GM23338 (cell line): ENCODE measurements around the gene SNX8. TPM values are rescaled to one million over a fixed set of nuclear protein-coding genes. Genes with fewer than 3 reads are reported as not detected.
"Not testable (repeated sequence)": the region's sequence is repeated elsewhere in the genome, so short reads cannot be mapped to it uniquely, and the experiment has no call there.

Experiments
- ATAC-seq: fragments of 200-7000 bp; cut with Tn5 transposase; 3 replicates; pipeline ENCODE4 v1.9.1; 2020
- DNase-seq: peaks from one replicate; pipeline ENCODE4 v3.0.0-alpha.2; 2015; ENCODE audit warnings: low spot score
- H2AFZ ChIP-seq: fragments of 200-600 bp; sonication (generic); 2 replicates; pipeline ENCODE4 v1.8.0; 2016; ENCODE audit warnings: antibody characterized with exemption, mild to moderate bottlenecking, moderate library complexity
- H3F3A ChIP-seq: fragments of 200-600 bp; sonication (generic); replicated peaks from 2 replicates; pipeline ENCODE4 v1.8.0; 2017; ENCODE audit warnings: antibody characterized with exemption, mixed run types, low read depth
- H3K27ac ChIP-seq: fragments of 200-600 bp; sonication (generic); 2 replicates; pipeline ENCODE4 v1.6.1; 2016; ENCODE audit warnings: low read depth
- H3K27me3 ChIP-seq: fragments of 200-600 bp; sonication (generic); 2 replicates; pipeline ENCODE4 v1.8.0; 2016; ENCODE audit warnings: mild to moderate bottlenecking, mixed run types, moderate library complexity; ENCODE audit not compliant: insufficient read depth
- H3K36me3 ChIP-seq: fragments of 200-600 bp; sonication (generic); 2 replicates; pipeline ENCODE4 v1.8.0; 2016; ENCODE audit warnings: mild to moderate bottlenecking; ENCODE audit not compliant: insufficient read depth
- H3K4me1 ChIP-seq: fragments of 200-600 bp; sonication (generic); 2 replicates; pipeline ENCODE4 v1.8.0; 2016; ENCODE audit warnings: mild to moderate bottlenecking, moderate library complexity; ENCODE audit not compliant: insufficient read depth
- H3K4me2 ChIP-seq: fragments of 200-600 bp; sonication (generic); 2 replicates; pipeline ENCODE4 v1.7.1; 2017; ENCODE audit warnings: mixed run types
- H3K4me3 ChIP-seq: fragments of 200-600 bp; sonication (generic); 2 replicates; pipeline ENCODE4 v1.6.1; 2016; ENCODE audit warnings: mixed run types
- H3K79me2 ChIP-seq: fragments of 200-600 bp; sonication (generic); replicated peaks from 2 replicates; pipeline ENCODE4 v1.8.0; 2017; ENCODE audit warnings: mild to moderate bottlenecking; ENCODE audit not compliant: insufficient read depth
- H3K9me2 ChIP-seq: fragments of 200-600 bp; sonication (generic); 2 replicates; pipeline ENCODE4 v1.8.0; 2017; ENCODE audit not compliant: insufficient read depth
- H4K20me1 ChIP-seq: fragments of 200-600 bp; sonication (generic); replicated peaks from 2 replicates; pipeline ENCODE4 v1.8.0; 2017; ENCODE audit warnings: mild to moderate bottlenecking; ENCODE audit not compliant: insufficient read depth
- H3K27ac Mint-ChIP-seq: 2 replicates; pipeline ENCODE4 v1.8.0; 2020; ENCODE audit warnings: inconsistent platforms, mild to moderate bottlenecking, moderate library complexity, mixed read lengths
- H3K27me3 Mint-ChIP-seq: 3 replicates; pipeline ENCODE4 v1.8.0; 2022; ENCODE audit warnings: low read depth, mild to moderate bottlenecking, moderate library complexity, mixed read lengths, inconsistent platforms; ENCODE audit not compliant: insufficient read depth, poor library complexity
- H3K36me3 Mint-ChIP-seq: 3 replicates; pipeline ENCODE4 v1.8.0; 2021; ENCODE audit warnings: low read depth, mild to moderate bottlenecking, inconsistent platforms, moderate library complexity, mixed read lengths
- H3K4me1 Mint-ChIP-seq: 3 replicates; pipeline ENCODE4 v1.8.0; 2020; ENCODE audit warnings: mild to moderate bottlenecking, inconsistent platforms, mixed read lengths
- H3K4me3 Mint-ChIP-seq: 3 replicates; pipeline ENCODE4 v1.8.0; 2021; ENCODE audit warnings: moderate library complexity, mild to moderate bottlenecking, inconsistent platforms, mixed read lengths
- H3K9me3 Mint-ChIP-seq: 3 replicates; pipeline ENCODE4 v1.8.0; 2020; ENCODE audit warnings: moderate library complexity, mild to moderate bottlenecking, inconsistent platforms, mixed read lengths
- CREB1 ChIP-seq: fragments of 250-450 bp; sonication (Bioruptor Pico); IDR thresholded peaks from 2 replicates; pipeline ENCODE4 v1.5.0; 2020; ENCODE audit warnings: low read depth, mild to moderate bottlenecking, moderate library complexity
- EZH2phosphoT487 ChIP-seq: fragments of 200-600 bp; sonication (generic); IDR thresholded peaks from one replicate; pipeline ENCODE4 v1.8.1; 2018; ENCODE audit warnings: antibody characterized with exemption; ENCODE audit not compliant: unreplicated experiment
- NANOG ChIP-seq: IDR thresholded peaks from 2 replicates; pipeline ENCODE4 v1.6.1; 2016; ENCODE audit warnings: antibody characterized with exemption, borderline replicate concordance
- STAT1 ChIP-seq: IDR thresholded peaks from one replicate; pipeline ENCODE4 v1.6.1; 2016; ENCODE audit warnings: antibody characterized with exemption; ENCODE audit not compliant: unreplicated experiment
- polyA plus RNA-seq: library from polyadenylated mRNA; unstranded; fragments of >200 nt; fragmentation: Nextera tagmentation; extraction: Ambion mirVana; gene quantifications from 2 replicates; pipeline ENCODE4 v1.2.1, GENCODE V29; 2016
- total RNA-seq: library from RNA; depleted of rRNA; stranded (reverse); fragments of >200 nt; shearing (Covaris generic); gene quantifications from 2 replicates; pipeline ENCODE4 v1.2.3, GENCODE V29; 2014
- TF ChIP-seq, protein P1 (sequence below): IDR thresholded peaks from 2 replicates; pipeline ENCODE4 v1.6.1; 2016; ENCODE audit warnings: antibody characterized with exemption
- TF ChIP-seq, protein P2 (sequence below), 2 experiments: fragments of 200-600 bp in 1 of 2; sonication (generic) in 1 of 2; conservative IDR thresholded peaks; 2 replicates each; pipeline versions ENCODE4 v1.5.1 to v1.6.1; 2016 to 2017; ENCODE audit warnings: antibody characterized with exemption in 2 of 2, low read depth in 2 of 2, mild to moderate bottlenecking in 2 of 2, moderate library complexity in 1 of 2

SNX8 gene
- total and polyA plus RNA-seq, 2 experiments from 2014 or later, result 44.3 to 50.9 TPM

DNA sequence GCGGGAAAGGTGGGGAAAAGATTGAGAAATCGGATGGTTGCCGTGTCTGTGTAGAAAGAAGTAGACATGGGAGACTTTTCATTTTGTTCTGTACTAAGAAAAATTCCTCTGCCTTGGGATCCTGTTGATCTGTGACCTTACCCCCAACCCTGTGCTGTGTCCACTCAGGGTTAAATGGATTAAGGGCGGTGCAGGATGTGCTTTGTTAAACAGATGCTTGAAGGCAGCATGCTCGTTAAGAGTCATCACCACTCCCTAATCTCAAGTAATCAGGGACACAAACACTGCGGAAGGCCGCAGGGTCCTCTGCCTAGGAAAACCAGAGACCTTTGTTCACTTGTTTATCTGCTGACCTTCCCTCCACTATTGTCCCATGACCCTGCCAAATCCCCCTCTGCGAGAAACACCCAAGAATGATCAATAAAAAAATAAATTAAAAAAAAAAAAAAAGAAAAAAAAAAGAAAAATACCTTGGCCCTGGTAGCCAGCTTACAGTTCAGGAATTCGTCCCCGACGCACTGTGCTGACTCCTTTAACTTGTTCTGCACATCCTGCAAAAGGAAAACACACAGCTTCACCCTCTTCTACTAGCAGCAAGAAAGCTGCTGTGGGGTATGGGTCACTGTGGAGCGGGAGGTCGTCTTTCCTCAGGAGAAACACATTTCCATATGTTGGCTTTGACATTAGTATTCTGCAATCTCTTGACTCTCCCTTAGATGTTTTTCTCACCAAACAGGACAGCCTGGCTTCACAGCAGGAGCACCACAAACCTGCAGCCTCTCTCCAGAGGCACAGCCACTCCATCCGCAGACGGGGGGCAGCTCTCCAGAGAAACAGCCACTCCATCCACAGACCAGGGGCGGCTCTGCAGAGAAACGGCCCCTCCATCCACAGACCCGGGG is 44.9 kb downstream of the SNX8 start:
- not testable (repeated sequence) for H3K27me3 Mint-ChIP-seq, H3K79me2 ChIP-seq, H3F3A ChIP-seq, H4K20me1 ChIP-seq, DNase-seq, H3K4me1 Mint-ChIP-seq, H3K27me3 ChIP-seq, H3K9me2 ChIP-seq, H2AFZ ChIP-seq, H3K36me3 ChIP-seq, H3K4me3 ChIP-seq
- peak overlapping the region; percentile 48; the same call in 1 of the 3 replicates for H3K4me3 Mint-ChIP-seq
- Histone ChIP-seq H3K4me1 (peaks cover 14% of the 10 kb centered on the region; the same call in 1 of the 2 replicates), H3K4me2 (peak overlapping the region; percentile 57), H3K27ac (peak overlapping the region; percentile 81)
- ATAC-seq, result peak; percentile 63
- peaks cover 11% of the 10 kb centered on the region for H3K9me3 Mint-ChIP-seq
- 0 out of 2 replicates have a peak overlapping the region, but pooled peaks have one; percentile 49 for H3K27ac Mint-ChIP-seq
- peaks cover 38% of the 10 kb centered on the region for H3K36me3 Mint-ChIP-seq

DNA sequence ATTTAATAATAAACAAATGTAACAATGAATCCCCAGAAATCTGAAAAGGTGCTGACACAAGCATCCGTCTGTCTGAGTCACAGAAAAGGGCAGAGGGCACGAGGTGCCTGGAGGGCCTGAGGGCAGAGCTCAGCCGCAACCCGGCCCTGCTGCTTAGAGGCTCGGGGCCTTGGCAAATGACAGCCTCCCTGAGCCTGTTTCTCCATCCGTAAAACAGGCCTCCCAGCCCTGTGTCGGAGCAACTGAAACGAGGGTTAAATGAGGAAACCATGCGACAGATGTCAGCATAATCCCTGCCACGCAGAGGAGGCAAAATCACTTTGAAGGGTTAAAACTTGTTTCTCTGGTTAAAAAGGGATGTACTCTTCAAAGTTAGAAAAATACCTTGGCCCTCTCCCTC is 47.3 kb downstream of the SNX8 start:
- no peak for DNase-seq
- Mint-ChIP-seq H3K27ac (no peak overlapping the region), H3K9me3 (peaks cover 11% of the 10 kb centered on the region), H3K4me1 (peaks cover 6% of the 10 kb centered on the region), H3K27me3 (peaks cover 5% of the 10 kb centered on the region), H3K4me3 (no peak overlapping the region; the same call in 2 of the 3 replicates), H3K36me3 (peaks cover 38% of the 10 kb centered on the region)
- Histone ChIP-seq H3K4me3 (no peak overlapping the region), H3F3A (0 out of 2 replicates have a peak, but pooled peaks cover 3% of the 10 kb centered on the region), H3K27me3 (no peaks in the 10 kb centered on the region), H3K4me2 (no peak overlapping the region), H3K27ac (no peak overlapping the region), H3K36me3 (no peaks in the 10 kb centered on the region), H2AFZ (no peak overlapping the region), H4K20me1 (no peaks in the 10 kb centered on the region), H3K4me1 (peaks cover 14% of the 10 kb centered on the region; the same call in 1 of the 2 replicates), H3K79me2 (no peaks in the 10 kb centered on the region), H3K9me2 (no peaks in the 10 kb centered on the region)
- no peak for TF ChIP-seq CREB1
- TF ChIP-seq STAT1, result no peak
- no peak for TF ChIP-seq EZH2phosphoT487
- no peak for TF ChIP-seq NANOG
- no peak for ATAC-seq

DNA sequence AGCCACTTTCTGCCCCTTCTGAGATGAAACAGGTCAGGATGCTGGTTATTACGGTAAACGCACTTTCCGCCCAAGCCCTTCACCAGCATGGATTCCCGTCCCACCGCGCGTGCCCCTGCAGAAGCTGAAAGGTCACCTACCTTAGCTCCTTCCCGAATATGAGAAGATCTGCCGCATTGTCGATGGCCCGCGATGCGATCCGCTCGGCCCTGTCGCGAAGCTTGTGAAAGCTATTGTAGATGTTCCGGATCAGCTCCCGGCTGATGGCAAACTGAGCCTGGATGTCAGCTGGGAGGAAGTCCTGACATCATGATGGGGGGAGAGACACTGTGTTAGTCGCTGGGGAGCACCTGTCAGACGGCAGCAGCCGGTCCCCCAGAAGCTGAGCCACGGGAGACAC is 50.1 kb downstream of the SNX8 start:
- peaks cover 30% of the 10 kb centered on the region for H3K36me3 Mint-ChIP-seq
- H3K4me1 Mint-ChIP-seq, result no peaks in the 10 kb centered on the region
- Histone ChIP-seq H2AFZ (no peak overlapping the region), H3K4me2 (no peak overlapping the region), H3K4me1 (no peaks in the 10 kb centered on the region), H3K27me3 (no peaks in the 10 kb centered on the region), H3K27ac (no peak overlapping the region), H3K4me3 (no peak overlapping the region), H3F3A (no peaks in the 10 kb centered on the region), H3K36me3 (no peaks in the 10 kb centered on the region), H3K79me2 (no peaks in the 10 kb centered on the region), H3K9me2 (no peaks in the 10 kb centered on the region), H4K20me1 (no peaks in the 10 kb centered on the region)
- H3K27ac Mint-ChIP-seq, result no peak overlapping the region
- ATAC-seq (no peak), DNase-seq (no peak)
- H3K9me3 Mint-ChIP-seq, result peaks cover 8% of the 10 kb centered on the region
- H3K4me3 Mint-ChIP-seq, result no peak overlapping the region
- H3K27me3 Mint-ChIP-seq, result peaks cover 5% of the 10 kb centered on the region
- TF ChIP-seq, protein P1, sequence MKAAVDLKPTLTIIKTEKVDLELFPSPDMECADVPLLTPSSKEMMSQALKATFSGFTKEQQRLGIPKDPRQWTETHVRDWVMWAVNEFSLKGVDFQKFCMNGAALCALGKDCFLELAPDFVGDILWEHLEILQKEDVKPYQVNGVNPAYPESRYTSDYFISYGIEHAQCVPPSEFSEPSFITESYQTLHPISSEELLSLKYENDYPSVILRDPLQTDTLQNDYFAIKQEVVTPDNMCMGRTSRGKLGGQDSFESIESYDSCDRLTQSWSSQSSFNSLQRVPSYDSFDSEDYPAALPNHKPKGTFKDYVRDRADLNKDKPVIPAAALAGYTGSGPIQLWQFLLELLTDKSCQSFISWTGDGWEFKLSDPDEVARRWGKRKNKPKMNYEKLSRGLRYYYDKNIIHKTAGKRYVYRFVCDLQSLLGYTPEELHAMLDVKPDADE, result no peak
- TF ChIP-seq STAT1, result no peak
- TF ChIP-seq, protein P2, sequence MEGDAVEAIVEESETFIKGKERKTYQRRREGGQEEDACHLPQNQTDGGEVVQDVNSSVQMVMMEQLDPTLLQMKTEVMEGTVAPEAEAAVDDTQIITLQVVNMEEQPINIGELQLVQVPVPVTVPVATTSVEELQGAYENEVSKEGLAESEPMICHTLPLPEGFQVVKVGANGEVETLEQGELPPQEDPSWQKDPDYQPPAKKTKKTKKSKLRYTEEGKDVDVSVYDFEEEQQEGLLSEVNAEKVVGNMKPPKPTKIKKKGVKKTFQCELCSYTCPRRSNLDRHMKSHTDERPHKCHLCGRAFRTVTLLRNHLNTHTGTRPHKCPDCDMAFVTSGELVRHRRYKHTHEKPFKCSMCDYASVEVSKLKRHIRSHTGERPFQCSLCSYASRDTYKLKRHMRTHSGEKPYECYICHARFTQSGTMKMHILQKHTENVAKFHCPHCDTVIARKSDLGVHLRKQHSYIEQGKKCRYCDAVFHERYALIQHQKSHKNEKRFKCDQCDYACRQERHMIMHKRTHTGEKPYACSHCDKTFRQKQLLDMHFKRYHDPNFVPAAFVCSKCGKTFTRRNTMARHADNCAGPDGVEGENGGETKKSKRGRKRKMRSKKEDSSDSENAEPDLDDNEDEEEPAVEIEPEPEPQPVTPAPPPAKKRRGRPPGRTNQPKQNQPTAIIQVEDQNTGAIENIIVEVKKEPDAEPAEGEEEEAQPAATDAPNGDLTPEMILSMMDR (conservative IDR thresholded peaks at IDR 0.05; ENCODE audit: low read depth in 2 of 2), result no peak
